Fibroblast of lung (primary cell): Measurements from ENCODE around the gene AK4.

ENCODE experiments used
- EZH2 ChIP-seq: IDR thresholded peaks from 2 replicates; pipeline ENCODE4 v1.5.1; 2012; ENCODE audit warnings: low read length, control low read depth, mild to moderate bottlenecking; ENCODE audit errors: missing control alignments
- TF ChIP-seq, protein P1 (sequence below), 2 donors: IDR thresholded peaks in 1 of 2; conservative IDR thresholded peaks in 1 of 2; 1 replicate in 1 of 2; 2 replicates in 1 of 2; pipeline ENCODE4 v1.5.1; 2011 to 2012; ENCODE audit warnings: low read length in 2 of 2, control low read depth in 1 of 2, inconsistent platforms in 1 of 2, low read depth in 1 of 2, mild to moderate bottlenecking in 1 of 2

DNA sequence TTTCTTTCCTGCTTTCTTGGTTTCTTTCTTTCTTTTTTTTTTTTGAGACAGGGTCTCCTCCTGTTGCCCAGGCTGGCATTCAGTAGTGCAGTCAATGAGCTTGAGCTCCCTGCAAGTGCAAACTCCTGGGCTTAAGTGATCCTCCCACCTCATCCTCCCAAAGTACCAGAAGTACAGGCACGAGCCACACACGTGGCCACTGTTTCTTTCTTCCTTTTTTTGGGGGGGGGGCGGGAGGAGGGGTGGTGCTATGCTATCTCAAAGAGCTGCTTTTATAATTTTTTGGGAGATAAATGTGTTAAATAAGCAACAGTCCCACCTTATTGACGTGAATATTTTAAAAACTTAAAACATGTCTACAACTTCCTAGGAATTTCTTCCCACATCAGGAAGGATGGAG lies 42.2 kb downstream of the AK4 start:
- TF ChIP-seq, protein P1, sequence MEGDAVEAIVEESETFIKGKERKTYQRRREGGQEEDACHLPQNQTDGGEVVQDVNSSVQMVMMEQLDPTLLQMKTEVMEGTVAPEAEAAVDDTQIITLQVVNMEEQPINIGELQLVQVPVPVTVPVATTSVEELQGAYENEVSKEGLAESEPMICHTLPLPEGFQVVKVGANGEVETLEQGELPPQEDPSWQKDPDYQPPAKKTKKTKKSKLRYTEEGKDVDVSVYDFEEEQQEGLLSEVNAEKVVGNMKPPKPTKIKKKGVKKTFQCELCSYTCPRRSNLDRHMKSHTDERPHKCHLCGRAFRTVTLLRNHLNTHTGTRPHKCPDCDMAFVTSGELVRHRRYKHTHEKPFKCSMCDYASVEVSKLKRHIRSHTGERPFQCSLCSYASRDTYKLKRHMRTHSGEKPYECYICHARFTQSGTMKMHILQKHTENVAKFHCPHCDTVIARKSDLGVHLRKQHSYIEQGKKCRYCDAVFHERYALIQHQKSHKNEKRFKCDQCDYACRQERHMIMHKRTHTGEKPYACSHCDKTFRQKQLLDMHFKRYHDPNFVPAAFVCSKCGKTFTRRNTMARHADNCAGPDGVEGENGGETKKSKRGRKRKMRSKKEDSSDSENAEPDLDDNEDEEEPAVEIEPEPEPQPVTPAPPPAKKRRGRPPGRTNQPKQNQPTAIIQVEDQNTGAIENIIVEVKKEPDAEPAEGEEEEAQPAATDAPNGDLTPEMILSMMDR (conservative IDR thresholded peaks at IDR 0.05 in 1 of 2, IDR thresholded peaks at IDR 0.05 in 1 of 2; ENCODE audit: low read depth in 1 of 2, low read length in 2 of 2), result no peak
- TF ChIP-seq EZH2, result no peak
